Activated CD8-positive, alpha-beta T cell treated with anti-CD3 and anti-CD28 coated beads for 36 hours (primary cell): ENCODE data around the gene MRFAP1L1. TPM values are rescaled to one million over a fixed set of nuclear protein-coding genes. Genes with fewer than 3 reads are reported as not detected.

Source experiments
- ATAC-seq: fragments of 200-7000 bp; cut with Tn5 transposase; one replicate; pipeline ENCODE4 v1.10.0; 2021; ENCODE audit warnings: mild to moderate bottlenecking, moderate library complexity
- CTCF ChIA-PET: fragments of 350-600 bp; sonication (Branson Sonifier 250); formaldehyde crosslinking; loops from one replicate; lab custom pipeline; 2021; ENCODE audit warnings: antibody characterized with exemption; lab: Charles Lee
- POLR2A ChIA-PET: fragments of 350-600 bp; sonication (Branson Sonifier 250); formaldehyde crosslinking; loops from one replicate; lab custom pipeline; 2021; ENCODE audit warnings: antibody characterized with exemption; lab: Charles Lee
- DNase-seq: peaks from one replicate; pipeline ENCODE4 v3.0.0-alpha.2; 2020
- H3K27ac Mint-ChIP-seq: one replicate; pipeline ENCODE4 v1.8.0; 2021; ENCODE audit warnings: mild to moderate bottlenecking, mixed read lengths
- H3K27me3 Mint-ChIP-seq: one replicate; pipeline ENCODE4 v1.8.0; 2021; ENCODE audit warnings: mixed read lengths
- H3K36me3 Mint-ChIP-seq: one replicate; pipeline ENCODE4 v1.8.0; 2021; ENCODE audit warnings: low read depth, mixed read lengths
- H3K4me1 Mint-ChIP-seq: one replicate; pipeline ENCODE4 v1.8.0; 2021; ENCODE audit warnings: low read depth, mixed read lengths
- H3K4me3 Mint-ChIP-seq: one replicate; pipeline ENCODE4 v1.8.0; 2021; ENCODE audit warnings: mild to moderate bottlenecking, moderate library complexity, mixed read lengths
- H3K9me3 Mint-ChIP-seq: one replicate; pipeline ENCODE4 v1.8.0; 2021; ENCODE audit warnings: mixed read lengths
- intact Hi-C: fragments of 100-400 bp; cut with micrococcal nuclease; formaldehyde crosslinking; loops from one replicate; pipeline ENCODE4 v1.10.0; 2022
- total RNA-seq, 2 experiments: library from RNA; stranded (reverse); gene quantifications; one replicate each; pipeline ENCODE4 v1.2.3, GENCODE V29; 2021
- TF ChIP-seq, protein P1 (sequence below): fragments of 200-600 bp; IDR thresholded peaks from one replicate; pipeline ENCODE4 v1.8.0; 2022; ENCODE audit warnings: antibody characterized with exemption, mild to moderate bottlenecking

Gene MRFAP1L1
- total RNA-seq, 2 experiments from 2014 or later = 36.7 to 39.2 TPM

DNA sequence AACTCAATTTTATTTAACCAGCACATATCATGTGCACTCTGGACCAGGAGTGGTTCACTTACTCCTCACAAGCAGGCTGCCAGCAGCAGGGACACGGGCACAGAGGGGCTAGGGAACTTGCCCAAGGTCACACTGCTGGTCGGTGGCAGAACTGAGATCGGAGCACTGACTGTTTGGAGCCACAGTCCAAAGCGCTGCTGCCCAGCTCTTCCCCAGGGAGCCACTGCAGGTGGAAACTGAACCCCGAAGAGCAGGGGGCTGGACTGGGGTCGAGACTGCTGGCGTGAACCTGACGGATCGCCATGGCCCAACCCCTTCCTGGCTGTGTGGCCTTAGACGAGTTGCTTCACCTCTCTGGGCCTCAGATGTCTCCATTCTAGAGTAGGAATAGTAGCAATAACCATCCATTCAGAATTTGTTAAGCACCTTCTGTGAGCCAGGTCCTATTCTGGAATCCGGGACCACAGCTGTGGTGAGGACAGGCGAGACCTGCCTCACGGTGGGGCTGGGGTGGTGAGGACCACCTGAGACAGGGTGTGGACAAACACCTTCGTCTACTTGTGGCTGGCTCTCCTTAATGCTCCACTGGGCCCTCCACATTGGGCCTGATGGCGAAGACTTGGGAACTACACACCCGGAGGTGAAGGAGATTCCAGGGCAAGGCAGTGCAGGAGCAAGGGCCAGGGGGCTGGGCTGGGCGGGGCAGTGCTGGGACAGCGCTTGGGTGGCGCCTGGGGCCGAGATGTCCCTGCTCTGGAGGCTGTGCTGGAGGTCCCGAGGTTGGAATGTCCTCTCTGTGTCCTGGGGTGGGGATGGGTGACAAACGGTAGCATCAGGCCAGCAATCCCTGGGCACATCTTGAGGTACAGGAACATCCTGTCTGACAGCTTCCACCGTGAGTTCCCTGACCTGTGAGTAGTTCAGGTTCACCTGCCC, 40.9 kb upstream of the MRFAP1L1 start:
- intact Hi-C loops = no loop called here
- Mint-ChIP-seq H3K27ac (peak overlapping the region; percentile 83), H3K27me3 (no peaks in the 10 kb centered on the region), H3K9me3 (no peaks in the 10 kb centered on the region), H3K4me3 (peak overlapping the region; percentile 72), H3K36me3 (no peaks in the 10 kb centered on the region), H3K4me1 (peaks cover 12% of the 10 kb centered on the region)
- ATAC-seq (no peak), DNase-seq (no peak)
- POLR2A ChIA-PET = no interaction called here
- CTCF ChIA-PET = interaction anchor here (1.8 kb wide), 1 partner anchor 123 kb away, joined by 7 read pairs; no protein-coding TSS in a partner anchor
- TF ChIP-seq, protein P1, sequence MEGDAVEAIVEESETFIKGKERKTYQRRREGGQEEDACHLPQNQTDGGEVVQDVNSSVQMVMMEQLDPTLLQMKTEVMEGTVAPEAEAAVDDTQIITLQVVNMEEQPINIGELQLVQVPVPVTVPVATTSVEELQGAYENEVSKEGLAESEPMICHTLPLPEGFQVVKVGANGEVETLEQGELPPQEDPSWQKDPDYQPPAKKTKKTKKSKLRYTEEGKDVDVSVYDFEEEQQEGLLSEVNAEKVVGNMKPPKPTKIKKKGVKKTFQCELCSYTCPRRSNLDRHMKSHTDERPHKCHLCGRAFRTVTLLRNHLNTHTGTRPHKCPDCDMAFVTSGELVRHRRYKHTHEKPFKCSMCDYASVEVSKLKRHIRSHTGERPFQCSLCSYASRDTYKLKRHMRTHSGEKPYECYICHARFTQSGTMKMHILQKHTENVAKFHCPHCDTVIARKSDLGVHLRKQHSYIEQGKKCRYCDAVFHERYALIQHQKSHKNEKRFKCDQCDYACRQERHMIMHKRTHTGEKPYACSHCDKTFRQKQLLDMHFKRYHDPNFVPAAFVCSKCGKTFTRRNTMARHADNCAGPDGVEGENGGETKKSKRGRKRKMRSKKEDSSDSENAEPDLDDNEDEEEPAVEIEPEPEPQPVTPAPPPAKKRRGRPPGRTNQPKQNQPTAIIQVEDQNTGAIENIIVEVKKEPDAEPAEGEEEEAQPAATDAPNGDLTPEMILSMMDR = no peak

DNA sequence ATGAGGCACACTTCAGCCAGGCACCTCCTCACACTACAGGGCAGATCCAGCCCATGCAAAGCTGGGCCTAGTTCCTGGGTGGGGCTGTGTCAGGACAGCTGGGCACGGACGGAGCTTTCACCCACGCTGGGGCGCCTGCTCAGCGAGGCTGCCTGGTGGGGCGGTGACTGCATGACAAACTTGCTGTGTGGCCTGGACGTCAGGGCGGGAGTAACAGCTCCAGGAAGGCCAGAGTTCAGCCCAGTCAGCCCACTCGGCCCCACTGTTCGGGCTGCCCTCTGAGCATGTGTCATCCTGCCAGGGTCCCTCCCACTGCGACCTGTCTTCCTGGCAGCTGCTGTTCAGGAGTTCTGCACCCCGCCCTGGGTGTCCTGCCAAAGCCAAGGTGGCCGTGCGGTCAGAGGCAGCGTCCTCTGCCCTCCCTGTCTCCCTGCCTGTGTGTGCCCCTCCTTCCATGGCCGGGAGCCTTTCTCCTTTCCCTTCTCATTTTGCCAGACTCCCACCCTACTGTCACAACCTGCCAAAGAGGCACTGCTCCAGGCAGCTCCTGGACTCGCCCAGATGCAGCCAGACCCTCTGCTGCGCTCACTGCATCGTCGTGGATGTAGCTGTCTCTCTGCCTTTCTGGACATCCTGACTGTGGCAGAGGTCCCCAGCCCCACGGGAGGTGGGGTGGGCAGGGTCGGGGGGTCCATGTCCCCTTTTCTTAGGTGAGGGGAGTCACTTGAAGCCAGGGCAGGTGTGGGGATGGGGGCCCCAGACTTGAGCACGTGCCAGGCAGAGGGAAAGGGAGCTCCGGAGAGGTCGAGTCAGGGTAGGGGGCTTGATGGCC, 39.9 kb upstream of the MRFAP1L1 start:
- CTCF ChIA-PET = no interaction called here
- TF ChIP-seq, protein P1 = no peak
- Mint-ChIP-seq H3K9me3 (no peaks in the 10 kb centered on the region), H3K27ac (no peak overlapping the region), H3K36me3 (no peaks in the 10 kb centered on the region), H3K4me3 (no peak overlapping the region), H3K27me3 (no peaks in the 10 kb centered on the region), H3K4me1 (peaks cover 12% of the 10 kb centered on the region)
- intact Hi-C loops = no loop called here
- no peak for DNase-seq
- POLR2A ChIA-PET = no interaction called here
- no peak for ATAC-seq

DNA sequence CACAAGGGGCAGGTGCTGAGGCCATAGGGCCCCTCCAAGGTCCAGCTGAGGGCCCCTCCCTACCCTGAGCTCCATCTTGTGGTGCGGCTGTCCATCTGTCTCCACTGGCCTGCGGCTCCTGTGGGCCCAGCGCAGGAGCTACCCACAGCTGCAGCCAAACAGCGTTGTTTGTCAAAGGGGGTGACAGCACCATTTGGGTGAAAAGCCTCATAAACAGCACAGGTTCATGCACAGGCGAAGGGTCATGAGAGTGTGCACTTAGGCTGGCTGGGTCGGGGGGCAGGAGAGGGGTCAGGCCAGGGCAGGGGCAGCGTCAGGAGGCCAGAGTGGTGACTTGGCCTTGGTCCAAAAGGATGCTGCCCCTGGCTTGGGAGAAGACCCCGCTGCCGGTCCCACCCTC, 38.6 kb upstream of the MRFAP1L1 start:
- DNase-seq (no peak), ATAC-seq (no peak)
- POLR2A ChIA-PET = no interaction called here
- H3K36me3 Mint-ChIP-seq = no peaks in the 10 kb centered on the region
- H3K4me1 Mint-ChIP-seq = peaks cover 12% of the 10 kb centered on the region
- no peaks in the 10 kb centered on the region for H3K27me3 Mint-ChIP-seq
- H3K27ac Mint-ChIP-seq = no peak overlapping the region
- H3K9me3 Mint-ChIP-seq = no peaks in the 10 kb centered on the region
- CTCF ChIA-PET = no interaction called here
- TF ChIP-seq, protein P1 = no peak
- no peak overlapping the region for H3K4me3 Mint-ChIP-seq
- intact Hi-C loops = no loop called here

DNA sequence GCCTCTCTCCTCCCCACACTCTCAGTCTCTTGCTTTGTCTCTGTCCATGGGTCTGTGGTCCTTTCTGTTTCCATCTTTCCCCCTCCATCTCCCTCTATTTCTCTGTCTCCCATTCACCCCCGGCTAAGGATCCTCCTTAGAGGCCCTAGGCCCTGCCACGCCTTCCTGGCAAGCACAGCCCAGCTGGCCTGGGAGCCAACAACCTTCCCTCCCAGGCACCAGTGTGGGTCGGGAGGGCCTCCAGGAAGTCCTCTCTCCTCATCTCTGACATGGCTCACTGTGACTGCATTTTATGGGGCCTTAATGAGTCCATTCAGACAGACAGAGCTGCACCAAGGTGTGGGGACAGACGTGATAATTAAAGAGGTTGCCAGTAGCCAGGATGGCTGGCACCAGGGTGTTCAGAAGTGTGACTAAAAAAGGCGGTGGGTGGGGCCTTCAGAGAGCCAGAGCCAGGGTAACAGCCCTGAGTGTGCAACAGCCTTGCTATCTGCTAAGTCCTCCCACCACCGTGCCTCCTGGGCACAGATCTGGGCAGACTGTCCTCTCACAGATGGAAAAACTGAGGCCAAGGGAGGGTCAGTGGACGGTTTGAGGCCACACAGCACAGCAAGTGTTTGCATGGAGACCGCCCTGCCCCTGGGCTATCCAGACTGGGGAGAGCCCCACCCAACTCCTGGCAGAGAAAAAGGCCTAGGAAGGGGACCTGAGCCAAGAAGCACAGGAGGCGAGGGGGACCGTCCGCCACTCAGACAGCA, 37.8 kb upstream of the MRFAP1L1 start:
- no peaks in the 10 kb centered on the region for H3K36me3 Mint-ChIP-seq
- ChIA-PET POLR2A (no interaction called here), CTCF (no interaction called here)
- intact Hi-C loops = no loop called here
- H3K27ac Mint-ChIP-seq = no peak overlapping the region
- TF ChIP-seq, protein P1 = no peak
- no peak for DNase-seq
- no peak overlapping the region for H3K4me3 Mint-ChIP-seq
- H3K27me3 Mint-ChIP-seq = no peaks in the 10 kb centered on the region
- H3K4me1 Mint-ChIP-seq = peaks cover 12% of the 10 kb centered on the region
- no peak for ATAC-seq
- H3K9me3 Mint-ChIP-seq = no peaks in the 10 kb centered on the region
